Heart right ventricle (tissue), 16 donors: ENCODE data around the gene AUTS2. TPM values are rescaled to one million over a fixed set of nuclear protein-coding genes. Genes with fewer than 3 reads are reported as not detected.

Experiments
- ATAC-seq, 8 donors: fragments of 200-7000 bp; cut with Tn5 transposase; one replicate each; pipeline ENCODE4 v1.9.1; 2020; ENCODE audit warnings: mild to moderate bottlenecking in 8 of 8, moderate library complexity in 8 of 8, moderate number of reproducible peaks in 1 of 8
- DNase-seq, 2 donors: peaks; one replicate each; pipeline ENCODE4 v3.0.0-alpha.2; 2020
- H3K27ac ChIP-seq, 10 donors: fragments of 200-600 bp; sonication (generic) in 2 of 10; one replicate each; pipeline versions ENCODE4 v1.5.0 to v1.8.0; 2020 to 2022; ENCODE audit warnings: mild to moderate bottlenecking in 3 of 10
- H3K27me3 ChIP-seq, 7 donors: fragments of 200-600 bp; one replicate each; pipeline ENCODE4 v1.8.0; 2021 to 2022; ENCODE audit warnings: mild to moderate bottlenecking in 2 of 7
- H3K36me3 ChIP-seq, 9 donors: fragments of 200-600 bp; sonication (generic) in 1 of 9; one replicate each; pipeline versions ENCODE4 v1.5.0 to v1.8.0; 2020 to 2022; ENCODE audit warnings: mild to moderate bottlenecking in 2 of 9
- H3K4me1 ChIP-seq, 9 donors: fragments of 200-600 bp; sonication (generic) in 1 of 9; one replicate each; pipeline versions ENCODE4 v1.5.0 to v1.8.0; 2020 to 2022; ENCODE audit warnings: mild to moderate bottlenecking in 4 of 9
- H3K4me3 ChIP-seq, 10 donors: fragments of 200-600 bp; sonication (generic) in 2 of 10; one replicate each; pipeline versions ENCODE4 v1.5.0 to v1.8.0; 2020 to 2022; ENCODE audit warnings: mild to moderate bottlenecking in 7 of 10, moderate library complexity in 2 of 10
- H3K9me3 ChIP-seq, 11 donors: fragments of 200-600 bp in 10 of 11; sonication (generic) in 2 of 11; one replicate each; pipeline versions ENCODE4 v1.5.0 to v1.8.0; 2013 to 2022; ENCODE audit warnings: mild to moderate bottlenecking in 2 of 11, control low read depth in 1 of 11, moderate library complexity in 1 of 11
- WGBS, 2 donors: extraction: QIAGEN DNeasy Blood & Tissue Kit; methylation state at CpG; one replicate each; pipeline ENCODE4 v1.1.7; 2013; ENCODE audit warnings: inconsistent platforms in 1 of 2; 5-methylcytosine and 5-hydroxymethylcytosine counted together
- intact Hi-C, 10 donors: fragments of 100-400 bp; cut with DNase I; formaldehyde crosslinking; loops; one replicate each; pipeline versions ENCODE4 v1.11.1 to v1.14.2; 2022
- polyA plus RNA-seq, 2 donors: library from polyadenylated mRNA; stranded (reverse); fragments of 200-250 nt; gene quantifications; one replicate each; pipeline ENCODE4 v1.2.3, GENCODE V29; 2013
- total RNA-seq, 10 donors: library from RNA; stranded (reverse); fragmentation: NEBNext Ultra II Directional in 3 of 10; extraction: Animal tissue kit (Norgen Biotek cat#: 25700) in 3 of 10; gene quantifications; one replicate each; pipeline versions ENCODE4 v1.2.1 to v1.2.4, GENCODE V29; 2021 to 2023
- TF ChIP-seq, protein P1 (sequence below), 9 donors: fragments of 200-600 bp; sonication (generic) in 2 of 9; IDR thresholded peaks; one replicate each; pipeline versions ENCODE4 v1.5.0 to v1.8.0; 2021 to 2022; ENCODE audit warnings: antibody characterized with exemption in 9 of 9, mild to moderate bottlenecking in 5 of 9, moderate library complexity in 1 of 9
- donor health status: Arrhythmogenic right ventricular cardiomyopathy.
- donor health status: ischemic (EF 13 %, LVEDD 7.1; RV severe dilation, severe dysfunction).
- donor health status: healthy with polysubstance abuse.
- donor health status: DM: no; HTN: yes; CAD: no.
- donor health status: DM: no; HTN: no; CAD: no.
- donor health status: ischemic (EF 25% LVEDD 6.9; RV normal size, moderate dysfunction).
- donor health status: ischemic (EF 25% LVEDD 5.7; RV mildly dilated, moderate dysfunction).
- donor health status: healthy.
- donor health status: DM: yes; HTN: yes; CAD: no.
- donor health status: Ischemic cardiomyopathy.
- donor health status: ischemic (EF 35%, LVEDD 5.7; RV mildly dilated, moderate dysfunction).
- donor health status: nonischemic (EF 11% LVEDD 7.7; RV severe dilation, severe dysfunction).
- donor health status: DM: yes; HTN: yes; CAD: no.
- donor health status: PGD.
- donor health status: ischemic (EF 29% LVEDD 5.4; RV normal size, mild dysfunction).
- donor health status: nonischemic (EF 23%, LVEDD 6.1; RV moderate dilation, normal function).

Gene AUTS2
- total and polyA plus RNA-seq, 12 donors = 1.6 to 11.2 (median 7.3) TPM

DNA sequence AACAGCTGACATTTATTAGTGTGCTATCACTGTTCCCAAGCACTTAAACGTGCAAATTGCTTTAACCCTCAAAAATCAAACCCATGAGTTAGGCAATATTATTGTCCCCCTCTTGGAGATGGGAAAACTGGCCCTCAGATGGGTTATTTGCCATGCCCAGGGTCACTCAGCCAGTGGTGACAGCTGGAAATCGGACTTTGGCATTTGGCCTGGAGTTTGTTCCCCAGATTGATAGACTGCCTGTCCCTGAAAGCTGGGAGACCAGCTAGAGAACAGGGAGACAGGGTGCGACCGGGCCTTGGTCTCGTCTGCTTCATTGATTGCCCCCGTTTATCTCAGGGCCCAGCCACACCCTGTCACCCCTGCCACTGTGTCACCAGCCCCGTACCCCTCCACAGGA is 1167.4 kb downstream of the AUTS2 start:
- 88 to 90% methylated on average over 7 of the region's 7 CpGs for WGBS, 2 donors
- H3K4me1 ChIP-seq = no peaks in the 10 kb centered on the region
- peaks cover 0 to 44% (median 3%) of the 10 kb centered on the region in 9 donors for H3K36me3 ChIP-seq
- no peaks in the 10 kb centered on the region for H3K27me3 ChIP-seq
- no peak overlapping the region for H3K4me3 ChIP-seq
- no peak for ATAC-seq
- no peak for DNase-seq
- H3K9me3 ChIP-seq = no peaks in the 10 kb centered on the region
- no peak overlapping the region for H3K27ac ChIP-seq
- intact Hi-C loops = no loop called here
- TF ChIP-seq, protein P1, sequence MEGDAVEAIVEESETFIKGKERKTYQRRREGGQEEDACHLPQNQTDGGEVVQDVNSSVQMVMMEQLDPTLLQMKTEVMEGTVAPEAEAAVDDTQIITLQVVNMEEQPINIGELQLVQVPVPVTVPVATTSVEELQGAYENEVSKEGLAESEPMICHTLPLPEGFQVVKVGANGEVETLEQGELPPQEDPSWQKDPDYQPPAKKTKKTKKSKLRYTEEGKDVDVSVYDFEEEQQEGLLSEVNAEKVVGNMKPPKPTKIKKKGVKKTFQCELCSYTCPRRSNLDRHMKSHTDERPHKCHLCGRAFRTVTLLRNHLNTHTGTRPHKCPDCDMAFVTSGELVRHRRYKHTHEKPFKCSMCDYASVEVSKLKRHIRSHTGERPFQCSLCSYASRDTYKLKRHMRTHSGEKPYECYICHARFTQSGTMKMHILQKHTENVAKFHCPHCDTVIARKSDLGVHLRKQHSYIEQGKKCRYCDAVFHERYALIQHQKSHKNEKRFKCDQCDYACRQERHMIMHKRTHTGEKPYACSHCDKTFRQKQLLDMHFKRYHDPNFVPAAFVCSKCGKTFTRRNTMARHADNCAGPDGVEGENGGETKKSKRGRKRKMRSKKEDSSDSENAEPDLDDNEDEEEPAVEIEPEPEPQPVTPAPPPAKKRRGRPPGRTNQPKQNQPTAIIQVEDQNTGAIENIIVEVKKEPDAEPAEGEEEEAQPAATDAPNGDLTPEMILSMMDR (IDR thresholded peaks at IDR 0.05) = no peak

DNA sequence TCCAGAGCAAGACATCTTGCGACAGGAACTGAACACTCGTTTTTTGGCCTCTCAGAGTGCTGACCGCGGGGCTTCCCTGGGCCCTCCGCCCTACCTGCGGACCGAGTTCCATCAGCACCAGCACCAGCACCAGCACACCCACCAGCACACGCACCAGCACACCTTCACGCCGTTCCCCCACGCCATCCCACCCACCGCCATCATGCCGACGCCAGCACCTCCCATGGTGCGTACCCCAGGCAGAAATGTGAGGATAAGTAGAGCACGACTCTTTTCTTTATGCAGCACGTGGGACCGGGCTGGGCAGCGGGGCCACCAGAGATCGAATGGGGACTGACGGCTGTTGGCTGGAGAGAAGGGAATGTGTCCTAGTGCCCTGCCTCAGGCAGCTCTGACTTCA is 1167.8 kb downstream of the AUTS2 start:
- WGBS, 2 donors = 97 to 99% methylated on average over 21 of the region's 21 CpGs
- no peaks in the 10 kb centered on the region for H3K27me3 ChIP-seq
- intact Hi-C loops = no loop called here
- DNase-seq = no peak
- H3K9me3 ChIP-seq = no peaks in the 10 kb centered on the region
- no peaks in the 10 kb centered on the region for H3K4me1 ChIP-seq
- H3K36me3 ChIP-seq = peaks cover 0 to 48% (median 3%) of the 10 kb centered on the region in 9 donors
- H3K4me3 ChIP-seq = no peak overlapping the region
- no peak overlapping the region for H3K27ac ChIP-seq
- ATAC-seq = no peak
- TF ChIP-seq, protein P1 (IDR thresholded peaks at IDR 0.05) = no peak

DNA sequence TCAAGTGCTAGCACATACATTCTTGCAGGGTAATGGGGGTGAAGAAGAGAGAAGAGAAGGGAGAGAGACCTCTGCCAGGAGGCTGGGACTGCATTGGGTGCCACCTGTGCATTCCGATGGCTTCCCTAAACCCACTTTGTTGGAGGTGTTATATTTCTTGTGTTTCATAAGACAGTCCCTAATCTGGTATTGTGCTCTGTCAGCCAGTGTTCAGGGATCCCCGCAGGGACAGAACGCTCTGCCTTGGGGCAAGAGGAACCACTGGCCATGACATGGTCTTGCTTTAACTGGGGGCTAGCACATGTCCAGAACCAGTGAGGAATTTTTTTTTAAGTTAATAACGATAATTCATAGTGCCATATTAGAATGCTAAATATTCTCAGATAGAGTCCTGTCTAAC is 1168.4 kb downstream of the AUTS2 start:
- 97 to 99% methylated on average over 4 of the region's 4 CpGs for WGBS, 2 donors
- TF ChIP-seq, protein P1 (IDR thresholded peaks at IDR 0.05) = no peak
- DNase-seq (no peak), ATAC-seq (no peak)
- Histone ChIP-seq H3K27ac (no peak overlapping the region), H3K4me1 (no peaks in the 10 kb centered on the region), H3K36me3 (peaks cover 0 to 54% (median 3%) of the 10 kb centered on the region in 9 donors), H3K9me3 (no peaks in the 10 kb centered on the region), H3K4me3 (no peak overlapping the region), H3K27me3 (no peaks in the 10 kb centered on the region)
- intact Hi-C loops = no loop called here

- WGBS, 2 donors = 94 to 96% methylated on average over 5 of the region's 5 CpGs
- Histone ChIP-seq H3K4me1 (no peaks in the 10 kb centered on the region), H3K27ac (no peak overlapping the region), H3K27me3 (no peaks in the 10 kb centered on the region), H3K36me3 (peaks cover 0 to 77% (median 3%) of the 10 kb centered on the region in 9 donors), H3K4me3 (no peak overlapping the region), H3K9me3 (no peaks in the 10 kb centered on the region)
- DNase-seq (no peak), ATAC-seq (no peak)
- intact Hi-C loops = no loop called here
- TF ChIP-seq, protein P1 (IDR thresholded peaks at IDR 0.05) = no peak
Measured at GRCh38 chr7:70770154-70770553, 1171.9 kb downstream of the AUTS2 start.
